H1 (cell line): ENCODE results near the gene HHAT. TPM values are rescaled to one million over a fixed set of nuclear protein-coding genes. Genes with fewer than 3 reads are reported as not detected.

Source experiments
- CTCF ChIA-PET: fragments of 300-600 bp; sonication (Branson Sonifier 250); formaldehyde crosslinking; loops from one replicate; lab custom pipeline; 2021; ENCODE audit not compliant: partially characterized antibody; lab: Charles Lee
- POLR2A ChIA-PET: fragments of 300-600 bp; sonication (Branson Sonifier 250); formaldehyde crosslinking; loops from one replicate; lab custom pipeline; 2021; ENCODE audit warnings: inconsistent platforms; ENCODE audit not compliant: partially characterized antibody; lab: Charles Lee
- DNase-seq, 2 experiments: peaks; one replicate each; pipeline versions ENCODE4 v3.0.0 to v3.0.0-alpha.2; 2010 to 2022; ENCODE audit warnings: low spot score in 2 of 2, low read depth in 1 of 2, mixed read lengths in 1 of 2
- FAIRE-seq: peaks from 2 replicates; lab custom pipeline; 2011; peaks lifted over from hg19 to GRCh38; lab: Jason Lieb, UNC
- H2AFZ ChIP-seq: 2 replicates; pipeline ENCODE4 v1.8.1; 2012; ENCODE audit warnings: low read length, inconsistent platforms
- H2AK5ac ChIP-seq: 2 replicates; pipeline ENCODE4 v1.6.1; 2013; ENCODE audit warnings: low read depth, low read length
- H2BK120ac ChIP-seq: replicated peaks from 2 replicates; pipeline ENCODE3; 2013; ENCODE audit warnings: low read depth, low read length, inconsistent platforms
- H2BK12ac ChIP-seq: 2 replicates; pipeline ENCODE4 v1.6.1; 2013; ENCODE audit warnings: low read depth, low read length
- H2BK15ac ChIP-seq: 2 replicates; pipeline ENCODE4 v1.6.1; 2013; ENCODE audit warnings: low read length
- H2BK20ac ChIP-seq: 2 replicates; pipeline ENCODE4 v1.6.1; 2013; ENCODE audit warnings: low read length
- H2BK5ac ChIP-seq: 2 replicates; pipeline ENCODE4 v1.6.1; 2013; ENCODE audit warnings: low read depth, low read length
- H3K14ac ChIP-seq: 2 replicates; pipeline ENCODE4 v1.6.1; 2013; ENCODE audit warnings: inconsistent platforms; ENCODE audit not compliant: insufficient read length
- H3K18ac ChIP-seq: 2 replicates; pipeline ENCODE4 v1.6.1; 2013; ENCODE audit warnings: low read length; ENCODE audit errors: extremely low read depth
- H3K23ac ChIP-seq: 2 replicates; pipeline ENCODE4 v1.6.1; 2013; ENCODE audit warnings: inconsistent platforms; ENCODE audit not compliant: insufficient read length
- H3K23me2 ChIP-seq: 2 replicates; pipeline ENCODE4 v1.6.1; 2013; ENCODE audit warnings: low read depth, low read length
- H3K27ac ChIP-seq: 2 replicates; pipeline ENCODE4 v1.6.1; 2011; ENCODE audit warnings: low read depth, low read length, inconsistent platforms
- H3K27me3 ChIP-seq, 4 experiments: replicated peaks in 1 of 4; 1 replicate in 1 of 4; 2 replicates in 3 of 4; pipeline versions ENCODE4 v1.6.1 to v1.8.1; 2011 to 2013; ENCODE audit warnings: low read length in 3 of 4, mild to moderate bottlenecking in 3 of 4, inconsistent platforms in 2 of 4, mixed read lengths in 2 of 4, moderate library complexity in 1 of 4; ENCODE audit not compliant: control insufficient read depth in 3 of 4, insufficient read depth in 3 of 4; ENCODE audit errors: extremely low read depth in 1 of 4
- H3K36me3 ChIP-seq, 4 experiments: 2 replicates each; pipeline versions ENCODE4 v1.6.1 to v1.8.1; 2011 to 2013; ENCODE audit warnings: mild to moderate bottlenecking in 4 of 4, low read length in 3 of 4, moderate library complexity in 2 of 4, control low read depth in 1 of 4, inconsistent platforms in 1 of 4; ENCODE audit not compliant: insufficient read depth in 4 of 4, control insufficient read depth in 2 of 4
- H3K4ac ChIP-seq: replicated peaks from 2 replicates; pipeline ENCODE3; 2013; ENCODE audit warnings: low read length, low read depth, mixed read lengths, inconsistent platforms; ENCODE audit not compliant: insufficient read length
- H3K4me1 ChIP-seq, 4 experiments: replicated peaks in 1 of 4; 1 replicate in 1 of 4; 2 replicates in 3 of 4; pipeline versions ENCODE4 v1.6.1 to v1.8.1; 2011 to 2013; ENCODE audit warnings: low read length in 3 of 4, inconsistent platforms in 2 of 4, mixed read lengths in 1 of 4; ENCODE audit not compliant: insufficient read depth in 4 of 4, control insufficient read depth in 3 of 4
- H3K4me2 ChIP-seq, 2 experiments: 2 replicates each; pipeline versions ENCODE4 v1.6.1 to v1.8.1; 2011 to 2013; ENCODE audit warnings: low read depth in 2 of 2, low read length in 2 of 2, control low read depth in 1 of 2, inconsistent platforms in 1 of 2, mild to moderate bottlenecking in 1 of 2; ENCODE audit not compliant: insufficient read depth in 1 of 2
- H3K4me3 ChIP-seq, 4 experiments: fragments of 200-600, 300-600 bp in 1 of 4; sonication (generic), shearing (Covaris generic), sonication (Bioruptor Twin) in 1 of 4; 2 replicates each; pipeline versions ENCODE4 v1.5.1 to v1.8.1; 2011 to 2016; ENCODE audit warnings: low read length in 4 of 4, low read depth in 3 of 4, control low read depth in 2 of 4, inconsistent platforms in 2 of 4, mild to moderate bottlenecking in 2 of 4, mixed read lengths in 1 of 4, moderate library complexity in 1 of 4; ENCODE audit not compliant: insufficient read depth in 2 of 4; ENCODE audit errors: extremely low read depth in 1 of 4
- H3K56ac ChIP-seq: replicated peaks from 2 replicates; pipeline ENCODE3; 2013; ENCODE audit warnings: low read depth, mild to moderate bottlenecking, mixed read lengths, low read length, inconsistent platforms; ENCODE audit not compliant: insufficient read length
- H3K79me1 ChIP-seq: 2 replicates; pipeline ENCODE4 v1.6.1; 2013; ENCODE audit warnings: low read depth, low read length, control low read depth
- H3K79me2 ChIP-seq, 2 experiments: 2 replicates each; pipeline versions ENCODE4 v1.6.1 to v1.8.1; 2012 to 2013; ENCODE audit warnings: low read length in 2 of 2, mild to moderate bottlenecking in 2 of 2, inconsistent platforms in 1 of 2; ENCODE audit not compliant: insufficient read depth in 2 of 2, control insufficient read depth in 1 of 2
- H3K9ac ChIP-seq, 4 experiments: replicated peaks in 1 of 4; 1 replicate in 1 of 4; 2 replicates in 3 of 4; pipeline versions ENCODE4 v1.6.1 to v1.8.1; 2011 to 2013; ENCODE audit warnings: low read depth in 3 of 4, low read length in 3 of 4, control low read depth in 2 of 4, mild to moderate bottlenecking in 2 of 4, moderate library complexity in 2 of 4, inconsistent platforms in 1 of 4; ENCODE audit errors: extremely low read depth in 1 of 4
- H3K9me3 ChIP-seq, 2 experiments: 2 replicates each; pipeline versions ENCODE4 v1.6.1 to v1.8.1; 2012 to 2013; ENCODE audit warnings: mild to moderate bottlenecking in 2 of 2, moderate library complexity in 2 of 2, control low read depth in 1 of 2, inconsistent platforms in 1 of 2, low read depth in 1 of 2, low read length in 1 of 2, mixed read lengths in 1 of 2; ENCODE audit not compliant: insufficient read depth in 2 of 2
- H4K20me1 ChIP-seq, 2 experiments: replicated peaks in 1 of 2; 2 replicates each; pipeline versions ENCODE3 to v1.8.1; 2011 to 2013; ENCODE audit warnings: inconsistent platforms in 2 of 2, low read length in 2 of 2, mild to moderate bottlenecking in 1 of 2; ENCODE audit not compliant: insufficient read depth in 2 of 2, control insufficient read depth in 1 of 2
- H4K5ac ChIP-seq: 2 replicates; pipeline ENCODE4 v1.6.1; 2013; ENCODE audit warnings: low read length, low read depth, mixed read lengths, inconsistent platforms; ENCODE audit not compliant: insufficient read length
- H4K8ac ChIP-seq: 2 replicates; pipeline ENCODE4 v1.8.0; 2013; ENCODE audit warnings: mild to moderate bottlenecking, moderate library complexity, low read length, inconsistent platforms; ENCODE audit not compliant: insufficient read depth; ENCODE audit errors: extremely low read depth
- H4K91ac ChIP-seq: replicated peaks from 2 replicates; pipeline ENCODE3; 2013; ENCODE audit warnings: low read length, mixed read lengths, inconsistent platforms; ENCODE audit not compliant: insufficient read length
- CBX5 ChIP-seq: fragments of 300-800, 300-1000 bp; sonication (generic); IDR thresholded peaks from 2 replicates; pipeline ENCODE4 v1.7.1; 2016; ENCODE audit warnings: antibody characterized with exemption, low read length, low read depth
- CHD1 ChIP-seq: IDR thresholded peaks from 2 replicates; pipeline ENCODE4 v1.6.1; 2012; ENCODE audit warnings: low read depth, low read length, improper control_type of control experiment
- CREB1 ChIP-seq: IDR thresholded peaks from 2 replicates; pipeline ENCODE4 v1.6.1; 2012; ENCODE audit warnings: inconsistent platforms
- EZH2 ChIP-seq: fragments of 200-600 bp; sonication (generic); IDR thresholded peaks from 2 replicates; pipeline ENCODE4 v1.7.1; 2012; ENCODE audit warnings: low read depth, mild to moderate bottlenecking, moderate library complexity, low read length, inconsistent platforms; ENCODE audit not compliant: severe bottlenecking
- GTF2F1 ChIP-seq: IDR thresholded peaks from 2 replicates; pipeline ENCODE4 v1.6.1; 2012; ENCODE audit warnings: low read depth, low read length, improper control_type of control experiment, borderline replicate concordance
- KDM5A ChIP-seq: fragments of 200-600 bp; IDR thresholded peaks from 2 replicates; pipeline ENCODE4 v1.7.1; 2012; ENCODE audit warnings: mild to moderate bottlenecking, low read length, inconsistent platforms, mixed read lengths
- SIRT6 ChIP-seq: IDR thresholded peaks from one replicate; pipeline ENCODE4 v1.7.1; 2012; ENCODE audit warnings: low read length, inconsistent platforms
- TAF7 ChIP-seq: optimal IDR thresholded peaks from 2 replicates; pipeline ENCODE3; 2011; ENCODE audit warnings: low read depth, mild to moderate bottlenecking, inconsistent platforms, low read length, moderate library complexity, borderline replicate concordance
- TEAD4 ChIP-seq: IDR thresholded peaks from 2 replicates; pipeline ENCODE4 v1.6.1; 2012; ENCODE audit warnings: low read depth, low read length, inconsistent platforms, mixed read lengths
- WGBS, 2 experiments: shearing (Covaris generic) in 1 of 2; methylation state at CpG; one replicate each; pipeline versions ENCODE4 v1.1.6 to v1.1.7; 2013 to 2015; ENCODE audit warnings: low lambda C conversion rate in 2 of 2, mixed read lengths in 2 of 2, inconsistent platforms in 1 of 2, low coverage in 1 of 2, missing lambda C conversion rate in 1 of 2; ENCODE audit not compliant: insufficient replicate concordance in 2 of 2, insufficient coverage in 1 of 2, insufficient read length in 1 of 2; ENCODE audit errors: extremely low coverage in 1 of 2, missing lambda C conversion rate in 1 of 2; 5-methylcytosine and 5-hydroxymethylcytosine counted together
- polyA plus RNA-seq, 7 experiments: library from polyadenylated mRNA; depleted of rRNA in 3 of 7; stranded (reverse) in 5 of 7; unstranded in 2 of 7; fragments of >200 nt in 5 of 7; fragments of 200-250 nt in 2 of 7; gene quantifications; 1 replicate in 5 of 7; 2 replicates in 1 of 7; 4 replicates in 1 of 7; pipeline versions ENCODE4 v1.2.1 to v1.2.3, GENCODE V29; 2011 to 2013; ENCODE audit warnings: missing spikeins in 2 of 7, mixed read lengths in 2 of 7
- total RNA-seq: library from RNA; stranded (reverse); fragmentation: NEBNext Ultra II Directional; extraction: Animal tissue kit (Norgen Biotek cat#: 25700); gene quantifications from 2 replicates; pipeline ENCODE4 v1.2.1, GENCODE V29; 2021

Gene HHAT
- total and polyA plus RNA-seq, 2 of the 8 experiments (the other 6 are each of a cell fraction or from before 2014, with no cell fraction given), result 0.15 to 0.51 TPM

DNA sequence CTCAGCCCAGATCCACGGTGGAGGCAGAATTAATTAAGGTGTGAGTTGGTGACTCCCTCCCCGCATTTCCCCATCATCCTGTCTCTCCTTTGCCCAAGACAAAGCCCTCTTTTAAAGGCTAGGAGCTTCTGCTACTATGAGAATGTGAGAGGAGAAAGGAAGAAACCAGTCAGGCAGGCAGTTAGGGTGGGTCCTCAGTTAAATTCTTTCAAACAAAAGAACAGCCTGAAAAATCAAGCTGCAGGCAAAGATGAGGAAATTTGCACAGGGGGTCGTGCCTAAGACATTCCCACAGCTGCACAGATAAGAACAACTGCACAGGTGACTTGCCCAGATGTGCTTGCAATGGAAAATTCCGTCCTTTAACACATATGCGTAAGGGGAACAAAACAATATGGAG, 48.5 kb upstream of the HHAT start:
- Histone ChIP-seq H3K9me3 (peaks cover 20 to 22% of the 10 kb centered on the region in 2 experiments), H3K36me3 (no peaks in the 10 kb centered on the region), H2BK15ac (no peak overlapping the region), H3K4me2 (no peak overlapping the region), H3K4me1 (peaks cover 0 to 3% (median 0%) of the 10 kb centered on the region in 4 experiments; a peak in 1 of 7 replicates), H3K9ac (no peak overlapping the region), H2BK20ac (no peak overlapping the region), H3K56ac (no peak overlapping the region), H4K8ac (no peak overlapping the region), H3K18ac (no peak overlapping the region), H3K4ac (no peak overlapping the region), H3K23ac (no peak overlapping the region), H3K79me1 (no peaks in the 10 kb centered on the region), H2BK5ac (no peak overlapping the region), H2AFZ (no peak overlapping the region), H4K5ac (no peak overlapping the region), H2BK12ac (no peak overlapping the region), H4K20me1 (no peaks in the 10 kb centered on the region), H3K23me2 (peaks cover 3% of the 10 kb centered on the region; the same call in 1 of the 2 replicates), H3K79me2 (no peaks in the 10 kb centered on the region), H3K4me3 (no peak overlapping the region), H4K91ac (no peak overlapping the region), H3K27me3 (no peaks in the 10 kb centered on the region), H3K14ac (no peak overlapping the region), H3K27ac (no peak overlapping the region), H2BK120ac (no peak overlapping the region), H2AK5ac (no peak overlapping the region; the same call in 1 of the 2 replicates)
- DNase-seq (no peak), FAIRE-seq (no peak)
- TF ChIP-seq TAF7 (no peak), SIRT6 (no peak), KDM5A (no peak), CBX5 (no peak), CREB1 (no peak), EZH2 (no peak), CHD1 (no peak), GTF2F1 (no peak), TEAD4 (no peak)
- 87% methylated on average over 5 of the region's 5 CpGs; no CpG with 5 or more reads in 1 of the 2 experiments for WGBS, 2 experiments
- ChIA-PET POLR2A (interaction anchor here (0.9 to 1.5 kb wide), 5 partner anchors 11 to 94 kb away, joined by 3 to 5 read pairs (median 4); no protein-coding TSS in a partner anchor), CTCF (interaction anchor here (0.7 to 2.3 kb wide), 8 partner anchors 10 to 255 kb away, joined by 3 to 9 read pairs (median 4); no protein-coding TSS in a partner anchor)
